ENCODE data around the gene FUT6.

- TF ChIP-seq CTCF (IDR thresholded peaks at IDR 0.05) (no peak), POLR2A (IDR thresholded peaks at IDR 0.05) (peak in 1 of 2 donors; percentile 5)
Observed at GRCh38 chr19:5850189-5850588, 10.7 kb upstream of the FUT6 start.
